SK-N-MC (cell line): Measurements from ENCODE around the gene C12orf76.

ENCODE experiments used
- EZH2 ChIP-seq: fragments of 200-600 bp; sonication (generic); IDR thresholded peaks from one replicate; pipeline ENCODE4 v1.6.1; 2017; ENCODE audit warnings: antibody characterized with exemption
- FOXP2 ChIP-seq: optimal IDR thresholded peaks from 2 replicates; pipeline ENCODE3; 2011; ENCODE audit warnings: mild to moderate bottlenecking, moderate library complexity; ENCODE audit not compliant: insufficient read depth; ENCODE audit errors: extremely low read length, control extremely low read depth
- POLR2AphosphoS5 ChIP-seq: IDR thresholded peaks from 2 replicates; pipeline ENCODE4 v1.6.1; 2012; ENCODE audit warnings: mild to moderate bottlenecking, low read depth, low read length, borderline replicate concordance

DNA sequence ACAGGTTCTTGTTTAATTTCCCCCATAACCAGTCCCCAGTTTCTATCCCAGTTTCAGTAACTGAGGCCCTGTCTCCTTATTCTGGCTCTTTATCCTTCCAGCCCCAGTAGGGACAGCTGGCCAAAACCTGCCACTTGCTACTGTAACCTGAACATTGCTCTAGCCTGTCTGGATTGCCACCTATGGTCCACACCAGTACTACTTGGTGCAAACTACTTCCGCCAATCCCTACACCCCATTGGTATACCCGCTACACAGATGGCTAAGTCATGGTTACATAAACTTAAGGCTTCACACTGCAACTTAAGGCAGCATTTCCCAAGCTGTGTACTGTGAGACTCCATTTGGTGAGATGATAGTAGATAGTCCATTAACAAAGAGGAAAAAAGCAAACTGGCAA is 20.3 kb upstream of the C12orf76 start:
- TF ChIP-seq EZH2 (no peak), POLR2AphosphoS5 (no peak), FOXP2 (no peak)
